Astrocyte (in vitro differentiated cells and primary cell): Measurements from ENCODE around the gene KIF23. TPM values are rescaled to one million over a fixed set of nuclear protein-coding genes. Genes with fewer than 3 reads are reported as not detected.

ENCODE experiments used
- DNase-seq: peaks from one replicate; pipeline ENCODE4 v3.0.0-alpha.2; 2010; ENCODE audit warnings: low read depth
- FAIRE-seq: peaks from 2 replicates; lab custom pipeline; 2011; peaks lifted over from hg19 to GRCh38; lab: Jason Lieb, UNC
- H2AFZ ChIP-seq: 2 replicates; pipeline ENCODE4 v1.6.0; 2012; ENCODE audit warnings: low read depth, low read length, inconsistent platforms
- H3K27ac ChIP-seq: 2 replicates; pipeline ENCODE4 v1.5.1; 2011; ENCODE audit warnings: low read depth, low read length, inconsistent platforms
- H3K27me3 ChIP-seq: 2 replicates; pipeline ENCODE4 v1.6.0; 2011; ENCODE audit warnings: low read length, inconsistent platforms; ENCODE audit not compliant: insufficient read depth
- H3K36me3 ChIP-seq: 2 replicates; pipeline ENCODE4 v1.5.1; 2011; ENCODE audit warnings: low read length, inconsistent platforms; ENCODE audit not compliant: insufficient read depth
- H3K4me1 ChIP-seq: 2 replicates; pipeline ENCODE4 v1.5.1; 2011; ENCODE audit warnings: low read length, inconsistent platforms; ENCODE audit not compliant: insufficient read depth
- H3K4me2 ChIP-seq: 2 replicates; pipeline ENCODE4 v1.6.0; 2012; ENCODE audit warnings: low read length, inconsistent platforms
- H3K4me3 ChIP-seq: 2 replicates; pipeline ENCODE4 v1.5.1; 2011; ENCODE audit warnings: low read depth, mild to moderate bottlenecking, low read length, inconsistent platforms; ENCODE audit not compliant: insufficient read depth
- H3K79me2 ChIP-seq: 2 replicates; pipeline ENCODE4 v1.6.0; 2012; ENCODE audit warnings: mild to moderate bottlenecking, low read length, inconsistent platforms; ENCODE audit not compliant: insufficient read depth
- H3K9ac ChIP-seq: 2 replicates; pipeline ENCODE4 v1.6.0; 2012; ENCODE audit warnings: mild to moderate bottlenecking, low read length, inconsistent platforms
- H3K9me3 ChIP-seq: 2 replicates; pipeline ENCODE4 v1.5.1; 2012; ENCODE audit warnings: low read depth, mild to moderate bottlenecking, low read length, inconsistent platforms; ENCODE audit not compliant: insufficient read depth
- H4K20me1 ChIP-seq: 2 replicates; pipeline ENCODE4 v1.6.0; 2012; ENCODE audit warnings: low read length, inconsistent platforms; ENCODE audit not compliant: insufficient read depth
- H3K27ac Mint-ChIP-seq: one replicate; pipeline ENCODE4 v1.8.0; 2021; ENCODE audit warnings: mild to moderate bottlenecking, mixed read lengths; ENCODE audit not compliant: unreplicated experiment
- H3K27me3 Mint-ChIP-seq: one replicate; pipeline ENCODE4 v1.8.0; 2021; ENCODE audit warnings: low read depth, mixed read lengths; ENCODE audit not compliant: unreplicated experiment
- H3K36me3 Mint-ChIP-seq: one replicate; pipeline ENCODE4 v1.8.0; 2021; ENCODE audit warnings: low read depth, mixed read lengths; ENCODE audit not compliant: unreplicated experiment
- H3K4me1 Mint-ChIP-seq: one replicate; pipeline ENCODE4 v1.8.0; 2021; ENCODE audit warnings: low read depth, mixed read lengths; ENCODE audit not compliant: unreplicated experiment
- H3K4me3 Mint-ChIP-seq: one replicate; pipeline ENCODE4 v1.8.0; 2021; ENCODE audit warnings: mild to moderate bottlenecking, moderate library complexity, mixed read lengths; ENCODE audit not compliant: unreplicated experiment
- H3K9me3 Mint-ChIP-seq: one replicate; pipeline ENCODE4 v1.8.0; 2021; ENCODE audit warnings: mild to moderate bottlenecking, mixed read lengths; ENCODE audit not compliant: unreplicated experiment
- CTCF ChIP-seq: IDR thresholded peaks from 2 replicates; pipeline ENCODE4 v1.5.1; 2011; ENCODE audit warnings: low read depth, mild to moderate bottlenecking, inconsistent platforms, low read length, moderate library complexity; ENCODE audit not compliant: insufficient read depth
- EZH2 ChIP-seq: IDR thresholded peaks from 2 replicates; pipeline ENCODE4 v1.6.1; 2012; ENCODE audit warnings: mild to moderate bottlenecking, low read length, inconsistent platforms; ENCODE audit not compliant: insufficient read depth
- total RNA-seq: library from RNA; stranded (reverse); gene quantifications from 2 replicates; pipeline ENCODE4 v1.2.1, GENCODE V29; 2021

Gene KIF23
- total RNA-seq, 1 donor from 2014 or later = 11.8 TPM

DNA sequence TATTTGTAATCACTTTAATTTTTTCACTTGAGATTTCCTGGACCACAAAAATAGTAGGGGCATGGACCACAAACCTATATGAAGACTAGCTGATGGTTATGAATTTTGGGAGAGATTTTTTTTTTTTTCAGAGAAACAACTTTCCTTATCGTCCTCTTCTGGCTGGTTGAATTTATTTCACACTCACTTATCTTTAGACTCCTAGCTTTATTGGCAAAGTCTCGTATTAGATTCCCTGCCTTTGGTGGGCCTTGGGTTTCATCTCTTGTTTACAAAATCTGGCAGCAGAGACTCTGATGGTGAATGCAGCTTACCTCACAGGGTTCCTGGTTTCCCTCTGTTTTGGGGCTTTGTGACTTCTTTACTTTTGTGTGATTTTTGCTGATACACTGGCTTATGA is 44.5 kb upstream of the KIF23 start:
- no peaks in the 10 kb centered on the region for H3K27me3 ChIP-seq
- no peaks in the 10 kb centered on the region for H3K9me3 ChIP-seq
- FAIRE-seq (no peak), DNase-seq (no peak)
- no peaks in the 10 kb centered on the region for H3K36me3 ChIP-seq
- no peak for TF ChIP-seq CTCF
- no peak for TF ChIP-seq EZH2
- H3K79me2 ChIP-seq = no peaks in the 10 kb centered on the region
- H4K20me1 ChIP-seq = no peaks in the 10 kb centered on the region
- H3K4me3 ChIP-seq = no peak overlapping the region
- H3K9ac ChIP-seq = no peak overlapping the region
- Mint-ChIP-seq H3K4me3 (no peak overlapping the region), H3K36me3 (no peaks in the 10 kb centered on the region), H3K27ac (no peak overlapping the region), H3K27me3 (peaks cover 1% of the 10 kb centered on the region), H3K9me3 (no peaks in the 10 kb centered on the region), H3K4me1 (no peaks in the 10 kb centered on the region)
- no peak overlapping the region for H3K27ac ChIP-seq
- H2AFZ ChIP-seq = no peak overlapping the region
- H3K4me1 ChIP-seq = no peaks in the 10 kb centered on the region
- no peak overlapping the region for H3K4me2 ChIP-seq

DNA sequence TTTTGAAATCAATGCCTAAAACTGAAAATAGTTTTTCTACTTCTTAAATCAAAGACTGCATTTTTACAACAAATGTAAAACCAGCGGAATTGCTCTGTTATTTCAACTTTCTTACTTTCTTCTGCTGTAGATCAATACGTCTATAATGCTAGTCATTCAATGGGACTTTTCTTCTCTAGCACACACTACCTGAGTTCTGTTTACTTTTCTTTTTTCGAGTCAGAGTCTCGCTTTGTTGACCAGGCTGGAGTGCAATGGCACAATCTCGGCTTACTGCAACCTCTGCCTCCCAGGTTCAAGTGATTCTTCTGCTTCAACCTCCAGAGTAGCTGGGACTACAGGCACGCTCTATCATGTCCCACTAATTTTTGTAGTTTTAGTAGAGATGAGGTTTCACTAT is 40.7 kb upstream of the KIF23 start:
- H3K9ac ChIP-seq = no peak overlapping the region
- Mint-ChIP-seq H3K4me1 (no peaks in the 10 kb centered on the region), H3K4me3 (no peak overlapping the region), H3K9me3 (no peaks in the 10 kb centered on the region), H3K27me3 (peaks cover 14% of the 10 kb centered on the region), H3K36me3 (no peaks in the 10 kb centered on the region), H3K27ac (no peak overlapping the region)
- H4K20me1 ChIP-seq = no peaks in the 10 kb centered on the region
- no peaks in the 10 kb centered on the region for H3K79me2 ChIP-seq
- H3K4me1 ChIP-seq = no peaks in the 10 kb centered on the region
- no peaks in the 10 kb centered on the region for H3K36me3 ChIP-seq
- H3K27ac ChIP-seq = no peak overlapping the region
- H3K27me3 ChIP-seq = no peaks in the 10 kb centered on the region
- DNase-seq = no peak
- no peak for FAIRE-seq
- H3K9me3 ChIP-seq = no peaks in the 10 kb centered on the region
- no peak overlapping the region for H3K4me3 ChIP-seq
- H2AFZ ChIP-seq = no peak overlapping the region
- no peak overlapping the region for H3K4me2 ChIP-seq
- TF ChIP-seq CTCF (no peak), EZH2 (no peak)

GRCh38 chr15:69375151-69375790 is 38.9 kb upstream of the KIF23 start:
- H3K9me3 ChIP-seq = no peaks in the 10 kb centered on the region
- H3K9ac ChIP-seq = no peak overlapping the region
- no peak overlapping the region for H3K4me2 ChIP-seq
- H3K4me1 ChIP-seq = no peaks in the 10 kb centered on the region
- Mint-ChIP-seq H3K27me3 (peaks cover 17% of the 10 kb centered on the region), H3K36me3 (no peaks in the 10 kb centered on the region), H3K4me3 (no peak overlapping the region), H3K27ac (no peak overlapping the region), H3K9me3 (no peaks in the 10 kb centered on the region), H3K4me1 (no peaks in the 10 kb centered on the region)
- H4K20me1 ChIP-seq = no peaks in the 10 kb centered on the region
- no peak overlapping the region for H2AFZ ChIP-seq
- H3K79me2 ChIP-seq = no peaks in the 10 kb centered on the region
- H3K4me3 ChIP-seq = no peak overlapping the region
- no peaks in the 10 kb centered on the region for H3K36me3 ChIP-seq
- H3K27me3 ChIP-seq = no peaks in the 10 kb centered on the region
- no peak for DNase-seq
- no peak overlapping the region for H3K27ac ChIP-seq
- no peak for TF ChIP-seq EZH2
- no peak for TF ChIP-seq CTCF
- FAIRE-seq = no peak
